LNCAP (cell line): Measurements from ENCODE around the gene TMEM145.
A peak's percentile ranks its signal among the peaks of the same experiment; 100 is the strongest.

Source experiments
- TF ChIP-seq, protein P1 (sequence below): fragments of 450-650 bp; IDR thresholded peaks from 2 replicates; pipeline ENCODE4 v1.5.1; 2017; ENCODE audit warnings: mild to moderate bottlenecking

Gene TMEM145

DNA sequence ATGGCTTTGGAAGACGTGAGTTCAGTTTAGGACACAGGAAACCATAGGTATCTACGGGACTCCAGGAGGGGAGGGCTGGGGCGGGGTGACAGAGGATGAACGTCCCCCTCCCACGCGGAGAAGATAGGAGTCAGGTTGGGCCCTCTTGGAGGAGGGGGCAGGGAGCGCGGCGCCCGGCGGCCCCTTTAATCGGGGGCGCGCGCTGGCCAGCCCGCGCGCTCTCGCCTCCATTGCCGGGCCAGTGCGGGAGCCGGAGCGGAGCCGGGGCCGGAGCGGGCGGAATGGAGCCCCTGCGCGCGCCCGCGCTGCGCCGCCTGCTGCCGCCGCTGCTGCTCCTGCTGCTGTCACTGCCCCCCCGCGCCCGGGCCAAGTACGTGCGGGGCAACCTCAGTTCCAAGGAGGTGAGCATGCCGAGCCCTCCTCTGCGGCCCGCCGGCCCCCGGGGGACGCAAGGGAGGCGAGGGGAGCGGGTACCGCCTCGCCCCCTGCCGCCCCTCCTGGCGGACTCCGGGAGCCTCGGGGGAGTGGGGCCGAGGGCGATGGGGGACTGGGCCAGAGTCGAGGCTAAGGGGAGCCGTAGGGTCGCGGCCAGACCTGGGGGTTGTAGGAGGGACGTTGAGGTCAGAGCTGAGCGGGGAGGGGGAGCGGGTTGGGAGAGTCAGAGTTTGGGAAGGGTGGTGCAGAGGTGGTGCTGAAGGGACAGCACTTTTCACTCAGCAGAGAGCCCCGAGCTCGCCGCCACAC, at the start of gene TMEM145:
Gene TMEM145, plus strand, starts transcription at position 214 of the 744 bp plus-strand sequence. Its CDS starts 68 bp downstream, at position 282.
- TF ChIP-seq, protein P1, sequence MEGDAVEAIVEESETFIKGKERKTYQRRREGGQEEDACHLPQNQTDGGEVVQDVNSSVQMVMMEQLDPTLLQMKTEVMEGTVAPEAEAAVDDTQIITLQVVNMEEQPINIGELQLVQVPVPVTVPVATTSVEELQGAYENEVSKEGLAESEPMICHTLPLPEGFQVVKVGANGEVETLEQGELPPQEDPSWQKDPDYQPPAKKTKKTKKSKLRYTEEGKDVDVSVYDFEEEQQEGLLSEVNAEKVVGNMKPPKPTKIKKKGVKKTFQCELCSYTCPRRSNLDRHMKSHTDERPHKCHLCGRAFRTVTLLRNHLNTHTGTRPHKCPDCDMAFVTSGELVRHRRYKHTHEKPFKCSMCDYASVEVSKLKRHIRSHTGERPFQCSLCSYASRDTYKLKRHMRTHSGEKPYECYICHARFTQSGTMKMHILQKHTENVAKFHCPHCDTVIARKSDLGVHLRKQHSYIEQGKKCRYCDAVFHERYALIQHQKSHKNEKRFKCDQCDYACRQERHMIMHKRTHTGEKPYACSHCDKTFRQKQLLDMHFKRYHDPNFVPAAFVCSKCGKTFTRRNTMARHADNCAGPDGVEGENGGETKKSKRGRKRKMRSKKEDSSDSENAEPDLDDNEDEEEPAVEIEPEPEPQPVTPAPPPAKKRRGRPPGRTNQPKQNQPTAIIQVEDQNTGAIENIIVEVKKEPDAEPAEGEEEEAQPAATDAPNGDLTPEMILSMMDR = peak; percentile 13; the same call in 1 of the 2 replicates

DNA sequence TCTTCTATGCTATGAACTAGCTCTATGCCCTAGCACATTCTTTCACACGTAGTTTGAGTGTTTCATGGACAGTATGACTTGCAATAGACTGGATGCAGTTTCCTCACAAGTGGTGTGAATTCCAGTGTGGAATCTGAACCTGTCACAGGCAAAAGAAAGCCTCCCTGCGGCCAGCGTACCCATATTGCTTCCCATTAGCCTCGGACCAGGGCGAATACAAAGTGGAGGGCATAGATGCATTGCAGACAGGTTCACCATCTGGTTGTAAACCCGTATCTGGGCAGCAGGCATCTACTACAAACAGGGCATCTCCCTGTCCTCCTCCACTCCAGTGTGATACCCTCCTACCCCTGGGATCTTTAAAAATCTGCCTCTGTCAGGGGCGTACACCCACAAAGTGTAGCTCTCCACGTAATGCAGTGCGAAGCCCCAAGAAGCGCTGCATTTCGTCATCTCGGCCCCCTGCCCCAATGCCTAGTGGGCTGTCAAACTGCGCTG, 45.4 kb upstream of the TMEM145 start:
- TF ChIP-seq, protein P1 = no peak

DNA sequence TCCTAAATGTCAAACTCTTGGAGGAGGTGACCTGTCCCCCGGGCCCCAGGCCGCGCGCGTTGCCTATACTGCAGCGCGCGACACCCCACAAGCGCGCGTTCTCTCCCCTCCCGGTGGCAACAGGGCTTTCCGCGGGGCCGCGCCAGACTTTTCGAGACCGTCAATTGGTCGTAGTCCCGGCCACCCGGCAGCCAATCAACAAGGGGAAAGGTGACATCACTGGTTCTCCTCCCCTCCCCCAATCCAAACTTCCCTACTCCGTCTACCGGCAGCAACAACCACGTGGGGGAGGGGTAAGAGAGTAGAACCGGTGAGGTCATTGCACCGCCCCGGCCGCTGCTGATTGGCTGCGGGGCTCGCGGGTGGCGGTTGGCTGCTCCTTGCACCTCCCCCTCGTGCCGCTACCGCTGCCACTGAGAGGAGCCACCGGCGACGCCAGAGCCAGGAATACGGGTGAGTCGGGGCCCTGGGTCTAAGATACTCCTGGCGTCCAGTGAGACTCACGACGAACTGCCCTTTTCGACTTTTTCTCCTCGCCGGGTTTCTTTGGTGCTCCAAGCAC, 44.9 kb upstream of the TMEM145 start:
- TF ChIP-seq, protein P1 = no peak

DNA sequence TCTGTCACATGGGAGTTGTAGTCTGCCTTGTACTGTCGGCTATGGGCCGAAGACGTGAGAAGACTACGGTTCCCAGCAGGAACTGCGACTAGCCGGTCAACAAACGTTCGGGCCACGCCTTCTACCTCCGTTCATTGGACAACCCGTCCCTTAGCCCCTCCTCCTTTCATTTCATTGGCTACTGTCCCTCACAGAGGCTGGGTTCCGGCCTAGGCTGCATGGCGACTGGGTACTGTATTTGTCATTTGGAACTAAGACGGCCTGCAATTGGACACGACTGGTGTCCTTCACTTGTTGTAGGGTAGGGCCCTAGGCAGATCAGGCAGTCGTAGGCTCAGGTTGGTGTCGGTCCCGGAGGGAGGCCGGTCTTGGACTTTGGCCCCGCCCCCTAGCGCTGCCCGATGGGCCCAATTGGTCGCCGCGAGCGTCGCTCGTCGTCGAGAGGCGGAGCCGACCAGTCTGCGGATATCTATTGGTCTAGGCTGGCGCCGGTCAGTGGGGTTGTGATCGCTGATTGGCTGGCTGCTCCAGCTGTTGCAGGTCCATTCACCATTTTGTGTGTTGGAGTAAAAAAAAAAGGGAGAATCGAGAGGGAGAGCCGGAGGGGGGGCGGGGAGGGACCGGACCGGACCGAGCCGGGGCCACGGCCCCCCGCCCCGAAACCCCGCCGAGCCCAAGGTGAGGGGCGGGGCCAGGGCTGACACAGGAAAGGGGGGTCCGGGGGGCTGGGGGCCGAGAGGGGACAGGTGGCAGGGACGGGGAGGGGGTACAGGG, 44.2 kb upstream of the TMEM145 start, which contains the start of gene CIC:
Gene CIC, plus strand, starts transcription at position 549 of the 774 bp plus-strand sequence. CDS start 2,532 bp downstream, outside the sequence.
- TF ChIP-seq, protein P1 = no peak

DNA sequence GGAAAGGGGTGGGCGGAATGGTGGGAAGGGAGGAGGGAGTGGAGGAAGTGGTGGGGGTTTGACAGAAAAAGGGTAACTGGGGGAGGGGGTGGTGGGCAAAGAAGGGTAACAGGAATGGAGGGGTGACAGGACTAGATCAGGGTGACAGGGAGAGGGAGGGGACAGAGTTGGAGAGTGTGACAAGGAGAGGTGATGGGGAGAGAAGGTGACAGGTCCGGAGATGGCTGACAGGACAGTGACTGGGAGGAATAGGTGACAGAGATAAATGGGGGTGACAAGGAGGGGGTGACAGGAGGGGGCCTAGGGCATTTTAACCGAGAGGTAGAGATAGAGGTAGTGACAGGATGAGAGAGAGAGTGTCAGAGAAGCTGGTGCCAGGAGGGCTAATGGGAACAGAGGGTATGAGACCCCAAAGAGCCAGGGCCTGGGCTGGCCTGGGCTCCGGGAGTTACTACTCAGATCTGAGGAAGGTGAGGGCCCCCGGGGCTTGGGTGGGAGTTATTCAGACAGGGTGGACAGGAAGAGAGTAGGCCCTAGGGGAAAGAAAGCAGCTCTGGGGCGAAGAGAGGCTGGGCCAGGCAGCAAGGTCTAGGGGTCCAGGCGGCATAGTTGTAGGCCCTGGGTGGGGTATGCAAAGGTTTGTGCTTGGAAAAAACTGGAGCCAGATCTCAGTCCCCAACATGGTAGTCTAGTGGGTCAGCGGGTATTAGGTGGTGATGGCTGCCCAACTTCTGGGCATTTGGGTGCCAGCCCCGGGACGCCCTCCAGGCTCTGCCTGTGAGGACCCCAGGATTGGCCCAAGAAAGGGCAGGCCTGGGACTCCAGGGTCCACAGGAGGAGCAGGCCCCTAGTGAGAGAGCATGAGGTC, 43.4 kb upstream of the TMEM145 start:
- TF ChIP-seq, protein P1 = no peak

DNA sequence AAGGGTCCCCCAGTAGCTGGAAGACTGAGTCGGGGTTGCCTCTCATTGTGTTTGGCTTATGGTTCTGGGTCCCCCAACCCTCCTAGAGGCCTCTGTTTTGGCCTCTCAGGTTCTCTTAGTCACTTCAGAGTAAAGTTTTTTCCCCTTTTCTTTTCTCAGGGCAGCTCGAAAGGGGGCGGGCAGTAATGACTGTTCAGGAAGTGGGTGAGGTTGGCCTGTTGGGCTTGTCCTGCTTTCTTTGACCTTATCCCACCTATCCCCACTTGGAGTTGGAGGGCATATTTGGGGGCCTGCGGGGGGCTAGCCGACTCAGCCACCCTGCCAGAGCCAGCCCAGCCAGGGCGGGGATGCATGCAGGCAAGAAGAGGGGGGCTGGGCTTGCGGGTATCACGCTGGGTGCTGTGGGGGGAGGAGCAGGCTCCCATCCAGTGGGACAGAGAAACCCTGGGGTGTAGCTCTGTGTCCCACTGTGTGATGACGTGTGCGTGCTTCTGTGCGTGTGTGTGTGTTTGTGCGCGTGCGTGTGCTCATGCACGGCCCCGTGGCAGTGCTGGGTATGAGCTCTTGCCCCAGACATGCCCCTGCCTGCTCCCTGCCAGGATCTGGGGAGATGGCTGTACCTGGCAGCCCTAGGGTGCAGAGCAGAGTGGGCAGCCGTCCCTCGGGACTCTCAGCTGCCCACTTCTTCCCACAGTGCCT, 42.6 kb upstream of the TMEM145 start:
- TF ChIP-seq, protein P1 = no peak
